ENCODE results near the gene TK1.
A peak's percentile ranks its signal among the peaks of the same experiment; 100 is the strongest.
"Not testable (repeated sequence)": the region's sequence is repeated elsewhere in the genome, so short reads cannot be mapped to it uniquely, and the experiment has no call there.

Gene TK1

DNA sequence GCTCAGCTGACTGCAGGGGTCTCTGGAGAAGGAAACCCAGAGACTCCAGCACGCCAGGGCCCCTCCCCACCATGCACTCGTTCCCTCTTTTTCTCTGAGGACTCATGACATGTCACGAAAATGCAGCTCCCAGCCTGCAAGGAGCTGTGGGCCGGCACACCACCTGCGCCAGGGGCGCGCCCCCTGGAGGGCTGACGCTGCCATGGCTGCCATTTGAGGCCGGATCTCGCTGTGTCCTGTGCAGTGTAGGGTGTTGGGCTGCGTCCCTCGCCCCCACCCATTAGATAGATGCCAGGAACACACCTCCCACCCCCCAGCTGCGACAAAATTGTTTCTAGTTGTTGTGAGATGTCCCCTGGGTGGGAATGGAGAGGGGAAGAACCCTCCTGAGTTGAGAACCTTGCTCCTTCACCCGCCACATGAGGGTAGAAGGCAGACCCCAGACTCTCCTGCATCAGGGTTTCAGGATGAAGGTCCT lies 10.3 kb downstream of the TK1 start:
- DNase-seq (ENCODE audit: low spot score): peak; percentile 75

DNA sequence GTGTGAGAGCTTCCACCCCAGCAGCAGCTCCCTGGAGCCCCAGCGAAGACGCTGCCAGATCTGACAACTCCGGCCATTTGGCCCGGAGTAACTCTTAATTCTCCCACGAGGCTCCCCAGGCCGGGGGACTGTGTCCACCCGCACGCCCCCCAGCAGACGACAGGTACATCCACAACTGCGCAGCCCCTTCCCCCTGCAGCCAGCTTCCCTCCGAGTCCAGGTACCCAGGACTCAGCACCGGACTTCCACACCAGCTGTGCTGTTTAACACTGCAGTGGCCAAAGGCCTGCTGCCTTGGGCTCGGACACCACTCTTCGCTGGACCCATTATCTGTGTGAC lies 11.2 kb downstream of the TK1 start:
- no peak for DNase-seq (ENCODE audit: low spot score)

- no peak for DNase-seq (ENCODE audit: low spot score)
Observed at GRCh38 chr17:78174870-78175642, 11.8 kb downstream of the TK1 start.

GRCh38 chr17:78174346-78174869 lies 12.4 kb downstream of the TK1 start:
- no peak for DNase-seq (ENCODE audit: low spot score)

DNA sequence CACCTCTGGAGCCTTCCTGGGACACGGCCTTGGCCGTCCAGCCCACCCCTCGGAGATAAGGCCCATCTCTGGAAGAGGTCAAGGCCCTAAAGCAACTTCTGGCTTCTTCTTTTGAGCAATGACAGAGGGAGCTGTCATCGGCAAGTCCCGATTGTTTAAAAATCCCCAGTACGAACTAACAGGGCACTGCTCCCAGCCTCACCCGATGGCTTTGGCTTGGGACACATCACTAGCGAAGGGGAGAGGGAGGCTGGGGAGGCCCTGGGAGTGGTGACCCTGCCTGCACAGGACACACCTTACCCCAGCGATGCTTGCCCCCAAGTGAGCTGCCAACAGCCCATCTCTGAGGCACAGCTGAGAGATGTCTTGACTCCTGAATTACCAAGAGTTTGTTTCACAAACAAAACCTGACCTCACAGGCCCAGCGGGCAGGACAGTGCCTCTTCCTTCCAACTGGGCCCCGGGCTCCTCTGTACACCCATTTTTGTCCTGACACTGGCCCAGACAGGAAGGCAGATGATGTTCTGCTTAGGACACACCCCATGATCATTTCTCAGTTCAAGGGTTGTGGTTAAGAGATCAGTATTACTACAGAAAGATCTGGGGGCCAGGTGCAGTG lies 13.6 kb downstream of the TK1 start:
- no peak for DNase-seq (ENCODE audit: low spot score)

DNA sequence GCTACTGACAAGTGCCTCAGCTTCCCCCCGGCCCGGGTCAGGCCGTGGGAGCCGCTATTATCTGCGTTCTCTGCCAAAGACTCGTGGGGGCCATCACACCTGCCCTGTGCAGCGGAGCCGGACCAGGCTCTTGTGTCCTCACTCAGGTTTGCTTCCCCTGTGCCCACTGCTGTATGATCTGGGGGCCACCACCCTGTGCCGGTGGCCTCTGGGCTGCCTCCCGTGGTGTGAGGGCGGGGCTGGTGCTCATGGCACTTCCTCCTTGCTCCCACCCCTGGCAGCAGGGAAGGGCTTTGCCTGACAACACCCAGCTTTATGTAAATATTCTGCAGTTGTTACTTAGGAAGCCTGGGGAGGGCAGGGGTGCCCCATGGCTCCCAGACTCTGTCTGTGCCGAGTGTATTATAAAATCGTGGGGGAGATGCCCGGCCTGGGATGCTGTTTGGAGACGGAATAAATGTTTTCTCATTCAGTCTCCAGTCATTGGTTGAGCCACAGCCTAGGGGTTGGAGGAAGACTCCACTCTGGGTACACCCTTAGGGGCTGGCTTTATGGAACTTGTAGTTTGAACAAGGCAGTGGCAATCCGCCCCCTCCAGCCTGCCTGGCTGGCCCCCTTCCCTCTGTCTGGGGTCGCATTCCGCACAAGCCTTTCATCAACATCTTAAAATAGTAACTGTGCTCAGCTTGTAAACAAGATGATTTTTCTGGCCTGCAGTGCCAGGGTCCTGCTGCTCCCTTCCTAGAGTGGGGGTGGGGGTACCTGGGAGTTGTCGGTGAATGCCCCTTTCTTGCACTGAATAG lies 14.4 kb downstream of the TK1 start:
- peak; percentile 37 for DNase-seq (ENCODE audit: low spot score)

DNA sequence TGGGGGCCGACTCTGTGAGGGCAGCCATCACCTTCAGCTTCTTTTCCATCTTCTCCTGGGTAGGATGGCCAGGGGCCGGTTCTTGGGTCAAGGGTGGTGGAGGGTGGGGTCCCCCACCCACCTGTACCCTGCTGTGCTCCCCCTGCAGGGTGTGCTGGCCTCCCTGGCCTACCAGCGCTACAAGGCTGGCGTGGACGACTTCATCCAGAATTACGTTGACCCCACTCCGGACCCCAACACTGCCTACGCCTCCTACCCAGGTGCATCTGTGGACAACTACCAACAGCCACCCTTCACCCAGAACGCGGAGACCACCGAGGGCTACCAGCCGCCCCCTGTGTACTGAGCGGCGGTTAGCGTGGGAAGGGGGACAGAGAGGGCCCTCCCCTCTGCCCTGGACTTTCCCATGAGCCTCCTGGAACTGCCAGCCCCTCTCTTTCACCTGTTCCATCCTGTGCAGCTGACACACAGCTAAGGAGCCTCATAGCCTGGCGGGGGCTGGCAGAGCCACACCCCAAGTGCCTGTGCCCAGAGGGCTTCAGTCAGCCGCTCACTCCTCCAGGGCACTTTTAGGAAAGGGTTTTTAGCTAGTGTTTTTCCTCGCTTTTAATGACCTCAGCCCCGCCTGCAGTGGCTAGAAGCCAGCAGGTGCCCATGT lies 15.1 kb downstream of the TK1 start:
- DNase-seq (ENCODE audit: low spot score): not testable (repeated sequence)

GRCh38 chr17:78170692-78171590 lies 15.9 kb downstream of the TK1 start:
- no peak for DNase-seq (ENCODE audit: low spot score)

DNA sequence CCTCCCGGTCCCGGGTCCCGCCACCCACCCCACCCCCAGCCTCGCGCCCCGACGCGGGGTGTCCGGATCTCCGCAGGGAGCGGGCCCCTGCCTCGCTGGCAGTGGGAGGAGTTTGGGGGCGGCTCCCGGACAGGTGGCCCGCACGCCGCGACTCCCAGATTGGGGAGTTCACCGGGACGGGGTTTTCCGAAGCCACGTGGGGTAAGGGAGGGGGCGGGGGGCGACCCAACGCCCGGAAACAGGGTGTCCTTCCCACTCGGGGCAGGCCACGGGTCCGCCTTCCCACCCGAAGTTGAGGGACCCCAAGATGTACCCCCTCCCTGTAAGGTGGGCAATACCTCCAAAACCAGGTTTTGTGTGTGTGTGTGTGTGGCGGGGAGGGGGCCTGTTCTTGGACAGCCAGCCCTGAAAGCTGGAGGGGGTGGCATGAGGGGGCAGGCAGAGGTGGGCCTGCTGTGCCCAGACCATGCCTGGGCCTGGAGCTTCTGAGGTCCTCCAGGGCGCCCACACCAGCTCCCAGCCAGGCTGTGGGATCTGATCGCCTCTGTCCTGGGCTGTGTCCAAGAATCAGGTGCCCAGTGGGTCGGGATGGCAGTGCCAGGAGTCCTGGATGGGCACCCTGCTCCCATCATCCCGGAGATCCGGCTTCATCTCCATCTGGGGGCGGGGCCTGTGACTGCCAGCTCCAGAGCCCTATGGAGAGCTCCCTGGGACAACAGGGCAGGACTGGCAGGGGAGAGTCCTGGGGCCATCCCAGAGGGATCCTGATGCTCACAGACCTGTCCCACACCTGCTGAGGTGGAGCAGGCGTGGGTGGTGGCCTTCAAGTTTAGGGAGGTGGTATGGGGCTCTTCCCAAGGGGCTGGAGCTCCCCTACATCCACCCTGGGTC lies 17.7 kb downstream of the TK1 start:
- DNase-seq (ENCODE audit: low spot score): peak; percentile 35

DNA sequence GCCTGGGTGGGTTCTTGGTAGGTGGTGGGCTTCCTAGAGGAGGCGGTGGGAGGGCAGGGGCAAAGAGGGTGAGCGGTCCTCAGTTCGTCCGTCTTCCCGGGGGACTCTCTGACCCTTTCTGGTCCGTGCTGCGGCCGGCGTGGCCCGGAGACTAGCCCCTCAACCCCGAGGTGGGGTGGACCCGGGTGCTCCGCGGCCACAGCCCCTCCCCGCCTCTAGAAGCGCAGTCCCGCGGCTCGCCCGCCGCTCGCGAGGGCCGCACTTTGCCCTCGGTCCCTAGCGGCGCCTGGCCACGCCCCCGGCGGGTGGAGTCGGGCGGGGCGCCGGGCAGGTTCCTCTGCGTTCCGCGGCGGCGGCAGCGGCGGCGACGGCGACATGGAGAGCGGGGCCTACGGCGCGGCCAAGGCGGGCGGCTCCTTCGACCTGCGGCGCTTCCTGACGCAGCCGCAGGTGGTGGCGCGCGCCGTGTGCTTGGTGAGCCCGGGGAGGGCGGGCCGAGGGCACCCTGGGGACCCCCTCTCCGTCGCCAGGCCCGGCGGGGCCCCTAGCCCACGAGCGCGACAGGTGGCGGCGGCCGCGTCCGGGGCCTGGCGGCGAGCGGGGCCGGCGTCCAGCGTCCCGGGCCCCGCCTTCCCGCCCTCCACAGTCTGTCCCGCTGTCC lies 18.5 kb downstream of the TK1 start, which contains the start of gene SYNGR2:
Gene SYNGR2, plus strand, starts transcription at position 340 of the 661 bp plus-strand sequence. Its CDS starts 36 bp downstream, at position 376.
- DNase-seq (ENCODE audit: low spot score): peak; percentile 88

GRCh38 chr17:78166416-78166815 lies 20.4 kb downstream of the TK1 start:
- DNase-seq (ENCODE audit: low spot score): no peak

GRCh38 chr17:78164748-78165607 lies 21.9 kb downstream of the TK1 start:
- no peak for DNase-seq (ENCODE audit: low spot score)

DNA sequence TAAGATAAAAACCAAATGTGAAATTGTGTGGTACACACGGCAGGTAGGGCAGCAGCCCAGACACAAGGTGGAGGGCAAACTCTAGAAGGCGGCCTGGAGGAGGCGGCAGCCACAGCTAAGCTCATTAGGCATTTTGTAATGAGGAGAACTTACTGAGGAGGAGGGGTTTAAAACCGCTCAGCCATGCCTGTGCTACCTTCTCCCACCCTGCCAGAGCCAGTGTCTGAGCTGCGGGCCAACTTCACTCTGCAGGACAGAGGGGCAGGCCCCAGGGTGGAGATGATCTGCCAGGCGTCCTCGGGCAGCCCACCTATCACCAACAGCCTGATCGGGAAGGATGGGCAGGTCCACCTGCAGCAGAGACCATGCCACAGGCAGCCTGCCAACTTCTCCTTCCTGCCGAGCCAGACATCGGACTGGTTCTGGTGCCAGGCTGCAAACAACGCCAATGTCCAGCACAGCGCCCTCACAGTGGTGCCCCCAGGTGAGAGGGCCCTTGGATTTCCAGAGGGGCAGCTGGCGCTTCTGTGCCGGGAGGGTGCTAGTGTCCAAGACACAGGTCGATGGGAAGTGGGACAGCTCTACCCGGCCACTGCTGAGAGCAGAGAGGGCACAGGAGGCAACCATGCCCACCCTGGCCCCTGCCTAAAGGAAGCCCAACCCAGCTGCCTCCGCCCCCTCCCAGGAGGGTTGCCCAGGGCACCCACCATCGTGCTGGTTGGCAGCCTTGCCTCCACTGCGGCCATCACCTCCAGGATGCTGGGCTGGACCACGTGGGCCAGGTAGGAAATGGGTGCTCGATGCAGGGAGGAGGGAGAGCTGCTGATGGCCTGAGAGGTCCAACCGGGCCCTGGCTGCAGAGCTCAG lies 22.7 kb downstream of the TK1 start:
- DNase-seq (ENCODE audit: low spot score): no peak

DNA sequence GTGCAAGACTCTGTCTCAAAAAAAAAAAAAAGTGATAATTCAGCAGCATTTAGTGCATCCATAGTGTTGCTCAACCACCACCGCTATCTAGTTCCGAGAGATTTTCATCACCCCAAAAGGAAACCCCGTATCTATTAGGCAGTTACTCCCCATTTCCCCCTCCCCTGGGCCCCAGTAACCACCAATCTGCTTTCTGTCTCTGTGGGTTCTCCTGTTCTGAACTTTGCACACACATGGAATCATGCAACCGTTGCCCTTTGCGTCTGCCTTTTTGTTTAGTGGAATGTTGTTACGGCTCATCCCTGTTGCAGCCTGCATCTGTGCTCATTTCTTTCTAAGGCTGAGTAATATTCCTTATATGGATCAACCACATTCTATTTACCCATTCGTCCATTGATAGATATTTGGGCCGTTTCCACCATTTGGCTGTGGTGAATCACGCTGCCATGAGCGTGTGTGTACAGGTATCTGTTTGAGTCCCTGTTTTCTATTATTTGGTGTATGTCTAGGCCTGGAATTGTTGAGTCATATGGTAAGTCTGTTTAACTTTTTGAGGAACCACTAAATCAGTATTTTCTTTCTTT lies 27.2 kb downstream of the TK1 start:
- no peak for DNase-seq (ENCODE audit: low spot score)

- no peak for DNase-seq (ENCODE audit: low spot score)
Observed at GRCh38 chr17:78154903-78155811, 31.7 kb downstream of the TK1 start.

- no peak for DNase-seq (ENCODE audit: low spot score)
Observed at GRCh38 chr17:78151514-78152008, 35.3 kb downstream of the TK1 start.
